Measurements from ENCODE around the gene NACC2. TPM values are rescaled to one million over a fixed set of nuclear protein-coding genes. Genes with fewer than 3 reads are reported as not detected.

The NACC2 gene
- total and polyA plus RNA-seq, 10 of the 15 experiments (the other 5 are each of a cell fraction or from before 2014, with no cell fraction given) = 0.66 to 14.7 (median 3.5) TPM

DNA sequence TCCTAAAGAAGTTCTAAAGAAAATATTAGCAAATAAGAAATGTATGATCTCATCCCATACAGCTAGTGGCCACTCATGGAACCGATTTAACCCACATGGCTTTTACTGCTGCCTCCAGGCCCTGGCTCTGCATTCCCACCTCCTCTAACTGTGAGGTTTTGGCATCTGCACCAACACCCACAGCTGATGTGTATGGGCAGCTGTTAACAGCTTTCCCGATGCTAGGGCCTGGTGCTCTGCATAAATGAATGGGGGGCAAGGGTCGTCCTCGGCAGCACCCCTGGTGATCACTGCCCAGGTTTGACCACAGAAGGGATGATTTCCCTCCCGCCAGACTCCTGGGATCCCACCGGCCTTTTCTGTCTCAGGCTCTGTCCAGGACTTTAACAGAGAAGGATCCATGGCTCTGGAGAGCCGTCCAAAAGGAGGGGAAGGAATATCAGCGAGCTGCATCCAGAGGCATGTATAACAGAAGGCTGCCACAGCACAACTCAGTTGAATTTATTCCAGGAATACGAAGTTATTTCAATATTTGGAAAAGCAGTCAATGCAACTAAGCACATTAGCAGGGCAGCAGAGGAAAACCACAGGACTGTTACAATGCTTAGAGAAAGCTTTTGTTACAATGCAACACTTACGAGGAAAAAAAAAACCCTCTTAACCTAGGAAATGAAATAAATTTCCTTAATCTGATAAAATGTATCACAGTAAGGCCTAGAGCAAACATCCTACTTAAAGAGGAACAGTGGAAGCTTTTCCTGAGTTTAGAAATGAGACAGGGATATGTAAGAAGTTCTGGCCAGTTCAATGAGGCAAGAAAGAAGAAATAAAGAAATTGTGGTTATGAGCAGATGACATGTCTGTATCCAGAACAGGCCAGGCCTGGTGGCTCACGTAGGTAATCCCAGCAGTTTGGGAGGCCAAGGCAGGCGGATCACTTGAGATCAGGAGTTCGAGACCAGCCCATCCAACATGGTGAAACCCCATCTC lies 63.1 kb downstream of the NACC2 start:
- FAIRE-seq (no peak), ATAC-seq (no peak), DNase-seq (ENCODE audit: low read depth, low spot score) (no peak)
- ChIA-PET POLR2A (no interaction called here), SMC1A (ENCODE audit: uncharacterized antibody, unreplicated experiment) (no interaction called here), CTCF (interaction anchor here (1.3 kb wide), 1 partner anchor 9 kb away, joined by 3 read pairs; no protein-coding TSS in a partner anchor), RAD21 (ENCODE audit: unreplicated experiment) (no interaction called here)
- Histone ChIP-seq H3K27ac (ENCODE audit: control insufficient read depth, insufficient read depth) (no peak overlapping the region), H3K36me3 (ENCODE audit: control insufficient read depth in 2 of 2, insufficient read depth in 2 of 2, low read length in 1 of 2) (peaks cover 0 to 2% of the 10 kb centered on the region in 2 experiments; a peak in 1 of 4 replicates), H3K27me3 (replicated peaks in 1 of 2; ENCODE audit: control insufficient read depth in 2 of 2, insufficient read depth in 2 of 2, low read length in 1 of 2) (no peaks in the 10 kb centered on the region), H3K4me2 (ENCODE audit: control insufficient read depth, insufficient read depth) (no peak overlapping the region), H3K79me2 (ENCODE audit: control insufficient read depth, insufficient read depth, low read length) (no peaks in the 10 kb centered on the region), H3K9me3 (replicated peaks; ENCODE audit: control insufficient read depth, insufficient read depth, low read length) (peaks cover 11% of the 10 kb centered on the region; the same call in 1 of the 3 replicates), H4K20me1 (ENCODE audit: control insufficient read depth, insufficient read depth) (no peaks in the 10 kb centered on the region), H3K4me3 (no peak overlapping the region), H3K4me1 (ENCODE audit: control insufficient read depth, insufficient read depth, low read length) (no peaks in the 10 kb centered on the region), H2AFZ (ENCODE audit: control insufficient read depth, low read depth, low read length) (no peak overlapping the region), H3K9ac (ENCODE audit: control insufficient read depth, insufficient read depth, low read length) (no peak overlapping the region)
- TF ChIP-seq JUND (IDR thresholded peaks at IDR 0.05; ENCODE audit: low read depth, low read length) (no peak), TAF1 (IDR thresholded peaks at IDR 0.05; ENCODE audit: borderline replicate concordance, low read depth, low read length) (no peak), BACH1 (IDR thresholded peaks at IDR 0.05; ENCODE audit: borderline replicate concordance) (no peak), SIN3A (IDR thresholded peaks at IDR 0.05; ENCODE audit: low read depth, low read length) (no peak), BCLAF1 (IDR thresholded peaks at IDR 0.05) (no peak), ASH2L (IDR thresholded peaks at IDR 0.05; ENCODE audit: borderline replicate concordance, low read depth) (no peak), ZZZ3 (IDR thresholded peaks at IDR 0.05; ENCODE audit: control insufficient read depth, insufficient read length, low read depth) (no peak), ATF2 (IDR thresholded peaks at IDR 0.05; ENCODE audit: low read length) (no peak)
- TF ChIP-seq, protein P1, sequence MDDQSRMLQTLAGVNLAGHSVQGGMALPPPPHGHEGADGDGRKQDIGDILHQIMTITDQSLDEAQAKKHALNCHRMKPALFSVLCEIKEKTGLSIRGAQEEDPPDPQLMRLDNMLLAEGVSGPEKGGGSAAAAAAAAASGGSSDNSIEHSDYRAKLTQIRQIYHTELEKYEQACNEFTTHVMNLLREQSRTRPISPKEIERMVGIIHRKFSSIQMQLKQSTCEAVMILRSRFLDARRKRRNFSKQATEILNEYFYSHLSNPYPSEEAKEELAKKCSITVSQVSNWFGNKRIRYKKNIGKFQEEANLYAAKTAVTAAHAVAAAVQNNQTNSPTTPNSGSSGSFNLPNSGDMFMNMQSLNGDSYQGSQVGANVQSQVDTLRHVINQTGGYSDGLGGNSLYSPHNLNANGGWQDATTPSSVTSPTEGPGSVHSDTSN (IDR thresholded peaks at IDR 0.05; ENCODE audit: insufficient replicate concordance, low read depth, low read length) = no peak
- intact Hi-C loops (cut with micrococcal nuclease; ENCODE audit: unreplicated experiment) = no loop called here
- BruUV-seq (replicated peaks) = no TSS peak
- 79% methylated on average over 13 of the region's 13 CpGs for WGBS (ENCODE audit: insufficient coverage, insufficient replicate concordance, low lambda C conversion rate, missing lambda C conversion rate)
- in situ Hi-C loops (cut with MboI) = no loop called here

Measured in GM12878 (cell line).